GM12891 (cell line): ENCODE results near the gene CMBL.

ENCODE experiments used
- PAX5 ChIP-seq: IDR thresholded peaks from 2 replicates; pipeline ENCODE4 v1.6.1; 2011; ENCODE audit warnings: low read length, moderate library complexity, mild to moderate bottlenecking; ENCODE audit not compliant: insufficient read depth, severe bottlenecking
- POLR2A ChIP-seq: IDR thresholded peaks from 2 replicates; pipeline ENCODE4 v1.6.1; 2011; ENCODE audit warnings: low read depth, low read length, control low read depth
- POLR2AphosphoS5 ChIP-seq: IDR thresholded peaks from 2 replicates; pipeline ENCODE4 v1.6.1; 2011; ENCODE audit warnings: low read depth, low read length, control low read depth
- SPI1 ChIP-seq: IDR thresholded peaks from 2 replicates; pipeline ENCODE4 v1.6.1; 2011; ENCODE audit warnings: low read depth, low read length, control low read depth
- TAF1 ChIP-seq: IDR thresholded peaks from 2 replicates; pipeline ENCODE4 v1.6.1; 2011; ENCODE audit warnings: low read depth, low read length, control low read depth

DNA sequence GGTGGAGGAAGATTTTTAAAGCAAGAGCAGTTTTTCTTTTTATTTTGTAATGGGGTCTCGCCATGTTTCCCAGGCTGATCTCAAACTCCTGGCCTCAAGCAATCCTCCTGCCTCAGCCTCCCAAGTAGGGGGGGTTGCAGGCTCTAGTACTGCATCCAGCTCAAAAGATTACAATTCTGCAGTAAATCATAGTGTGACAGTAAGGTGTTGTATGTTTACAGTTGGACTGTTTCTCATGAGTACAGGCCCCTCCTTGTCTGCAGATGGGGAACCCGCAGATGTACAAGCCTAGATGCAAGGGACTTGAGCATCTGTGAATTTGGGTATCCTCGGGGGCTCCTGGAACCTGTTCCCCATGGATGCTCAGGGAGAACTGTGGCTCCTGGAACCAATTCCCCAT lies 54.3 kb downstream of the CMBL start:
- TF ChIP-seq POLR2A (no peak), TAF1 (no peak), PAX5 (no peak), POLR2AphosphoS5 (no peak), SPI1 (no peak)
